Stimulated activated CD4-positive, alpha-beta T cell treated with anti-CD3 and anti-CD28 coated beads, Interleukin-4, amount 100 ng/mL, for 4 hours (primary cell): ENCODE measurements around the gene NDUFB5.

Source experiments
- DNase-seq, 2 experiments: peaks; one replicate each; pipeline ENCODE4 v3.0.0-alpha.2; 2020

The NDUFB5 gene

GRCh38 chr3:179604321-179605078 is at the start of gene NDUFB5, which contains the start of gene MRPL47:
Gene NDUFB5 (plus strand): TSS chr3:179604794. CDS start chr3:179604816, 22 bp downstream.
Gene MRPL47 (minus strand): TSS chr3:179604638. CDS start chr3:179604624, 14 bp downstream.
- DNase-seq = peak; percentile 81 to 91

GRCh38 chr3:179558742-179559364 is 45.7 kb upstream of the NDUFB5 start:
- peak; percentile 10 to 14 for DNase-seq

- DNase-seq = no peak
These were observed 43.8 kb upstream of the NDUFB5 start for GRCh38 chr3:179560791-179561190.

- DNase-seq = peak; percentile 98 to 100
These were observed 41.9 kb upstream of the NDUFB5 start, which contains the start of gene ACTL6A for GRCh38 chr3:179562591-179563270. Gene ACTL6A (plus strand): TSS chr3:179562926. CDS start chr3:179563093, 167 bp downstream.

GRCh38 chr3:179563271-179563783 is 41.3 kb upstream of the NDUFB5 start:
- DNase-seq = peak; percentile 52 to 63

GRCh38 chr3:179565496-179565895 is 39.1 kb upstream of the NDUFB5 start:
- DNase-seq = no peak

- DNase-seq = no peak
These were observed 23.6 kb upstream of the NDUFB5 start for GRCh38 chr3:179580992-179581391.

GRCh38 chr3:179589143-179589542 is 15.5 kb upstream of the NDUFB5 start:
- DNase-seq = no peak

- DNase-seq = no peak
These were observed 13.9 kb upstream of the NDUFB5 start for GRCh38 chr3:179590669-179591068.

- no peak for DNase-seq
These were observed 13.3 kb upstream of the NDUFB5 start for GRCh38 chr3:179591313-179591712.

- no peak for DNase-seq
These were observed 5.1 kb upstream of the NDUFB5 start for GRCh38 chr3:179599531-179599930.

- DNase-seq = no peak
These were observed 1.3 kb upstream of the NDUFB5 start for GRCh38 chr3:179603321-179603720.

- DNase-seq = no peak
These were observed 763 bp upstream of the NDUFB5 start for GRCh38 chr3:179603831-179604230.

- no peak for DNase-seq
These were observed 2.0 kb downstream of the NDUFB5 start for GRCh38 chr3:179606534-179607085.

GRCh38 chr3:179608931-179609720 is 4.5 kb downstream of the NDUFB5 start:
- DNase-seq = peak in 1 of 2 experiments; percentile 1

GRCh38 chr3:179610066-179610465 is 5.5 kb downstream of the NDUFB5 start:
- no peak for DNase-seq

GRCh38 chr3:179613807-179614206 is 9.2 kb downstream of the NDUFB5 start:
- DNase-seq = no peak

GRCh38 chr3:179615458-179616173 is 11.0 kb downstream of the NDUFB5 start:
- DNase-seq = no peak

GRCh38 chr3:179622023-179622422 is 17.4 kb downstream of the NDUFB5 start:
- no peak for DNase-seq

- DNase-seq = no peak
These were observed 19.9 kb downstream of the NDUFB5 start for GRCh38 chr3:179624451-179624850.

- no peak for DNase-seq
These were observed 26.3 kb downstream of the NDUFB5 start for GRCh38 chr3:179630753-179631451.
